ENCODE results near the gene GEMIN7. TPM values are rescaled to one million over a fixed set of nuclear protein-coding genes. Genes with fewer than 3 reads are reported as not detected.

GEMIN7 gene
- polyA plus RNA-seq, 2 of the 4 experiments (the other 2 are of a cell fraction): 42.2 to 86.0 TPM

- TF ChIP-seq JUNB (IDR thresholded peaks at IDR 0.05) (no peak), HOXA7 (CRISPR knock-in tag; IDR thresholded peaks at IDR 0.05) (no peak), POLR2A (IDR thresholded peaks at IDR 0.05; ENCODE audit: low read length) (no peak), PHF8 (IDR thresholded peaks at IDR 0.05; ENCODE audit: borderline replicate concordance, low read depth) (no peak)
- CTCF ChIA-PET: interaction anchor here (0.6 to 6.1 kb wide), 18 partner anchors 9 to 275 kb away, joined by 3 to 51 read pairs (median 5); partner anchors contain the start of gene NKPD1
- ATAC-seq: no peak
- no peak for DNase-seq (ENCODE audit: low read depth in 1 of 2, low spot score in 1 of 2)
- no peak overlapping the region for H3K4me3 ChIP-seq
- FAIRE-seq: no peak
- POLR2A ChIA-PET: no interaction called here
- H3K4me2 ChIP-seq: no peak overlapping the region
- H3K4me1 ChIP-seq: peaks cover 10% of the 10 kb centered on the region
- WGBS (ENCODE audit: missing lambda C conversion rate): 93% methylated on average over 7 of the region's 7 CpGs
- no peaks in the 10 kb centered on the region for H3K9me3 ChIP-seq
- H3K27ac ChIP-seq: no peak overlapping the region
Measured at GRCh38 chr19:45126654-45127053, 47.6 kb downstream of the GEMIN7 start.

- H3K4me1 ChIP-seq: peaks cover 10% of the 10 kb centered on the region
- no peak overlapping the region for H3K4me3 ChIP-seq
- no peaks in the 10 kb centered on the region for H3K9me3 ChIP-seq
- FAIRE-seq (no peak), DNase-seq (ENCODE audit: low read depth in 1 of 2, low spot score in 1 of 2) (no peak), ATAC-seq (no peak)
- 79% methylated on average over 5 of the region's 5 CpGs for WGBS (ENCODE audit: missing lambda C conversion rate)
- no peak overlapping the region for H3K27ac ChIP-seq
- no peak overlapping the region for H3K4me2 ChIP-seq
- ChIA-PET CTCF (interaction anchor here (0.8 to 6.1 kb wide), 4 partner anchors 22 to 210 kb away, joined by 3 to 46 read pairs (median 6); no protein-coding TSS in a partner anchor), POLR2A (no interaction called here)
- TF ChIP-seq MYC (IDR thresholded peaks at IDR 0.05; ENCODE audit: borderline replicate concordance, low read length) (no peak), BHLHE40 (IDR thresholded peaks at IDR 0.05; ENCODE audit: low read depth, low read length) (no peak), HOXB13 (CRISPR knock-in tag; IDR thresholded peaks at IDR 0.05; ENCODE audit: low read depth) (no peak), PHF8 (IDR thresholded peaks at IDR 0.05; ENCODE audit: borderline replicate concordance, low read depth) (no peak), TP53 (CRISPR knock-in tag; IDR thresholded peaks at IDR 0.05) (no peak), JUN (IDR thresholded peaks at IDR 0.05) (no peak), HOXB5 (CRISPR knock-in tag; IDR thresholded peaks at IDR 0.05) (no peak), ZFP36 (IDR thresholded peaks at IDR 0.05; ENCODE audit: borderline replicate concordance, partially characterized antibody) (no peak), HOXA7 (CRISPR knock-in tag; IDR thresholded peaks at IDR 0.05) (no peak)
Measured at GRCh38 chr19:45128146-45128545, 49.1 kb downstream of the GEMIN7 start.

- ChIA-PET POLR2A (no interaction called here), CTCF (interaction anchor here (1.2 to 6.1 kb wide), 3 partner anchors 29 to 210 kb away, joined by 3 to 46 read pairs (median 12); no protein-coding TSS in a partner anchor)
- no peak for TF ChIP-seq ZFP36 (IDR thresholded peaks at IDR 0.05; ENCODE audit: borderline replicate concordance, partially characterized antibody)
- no peak for TF ChIP-seq TP53 (CRISPR knock-in tag; IDR thresholded peaks at IDR 0.05)
- TF ChIP-seq HOXA7 (CRISPR knock-in tag; IDR thresholded peaks at IDR 0.05): no peak
- no peak for TF ChIP-seq EP300 (IDR thresholded peaks at IDR 0.05)
- TF ChIP-seq ZNF302 (CRISPR knock-in tag; IDR thresholded peaks at IDR 0.05): no peak
- TF ChIP-seq RFX5 (IDR thresholded peaks at IDR 0.05): no peak
- no peak for TF ChIP-seq NPAS2 (CRISPR knock-in tag; IDR thresholded peaks at IDR 0.05; ENCODE audit: borderline replicate concordance)
- no peak for TF ChIP-seq JUNB (IDR thresholded peaks at IDR 0.05)
- no peak for TF ChIP-seq CBX8 (IDR thresholded peaks at IDR 0.05)
- no peak for TF ChIP-seq KDM1A (IDR thresholded peaks at IDR 0.05; ENCODE audit: low read depth)
- no peak for TF ChIP-seq PBX3 (IDR thresholded peaks at IDR 0.05)
- no peak for TF ChIP-seq ESRRA (IDR thresholded peaks at IDR 0.05; ENCODE audit: borderline replicate concordance, low read length)
- no peak for TF ChIP-seq SREBF2 (IDR thresholded peaks at IDR 0.05)
- TF ChIP-seq BCL3 (IDR thresholded peaks at IDR 0.05): no peak
- H3K4me1 ChIP-seq: peaks cover 10% of the 10 kb centered on the region
- no peak overlapping the region for H3K27ac ChIP-seq
- H3K9me3 ChIP-seq: no peaks in the 10 kb centered on the region
- H3K4me3 ChIP-seq: no peak overlapping the region
- FAIRE-seq (no peak), DNase-seq (ENCODE audit: low read depth in 1 of 2, low spot score in 1 of 2) (no peak), ATAC-seq (no peak)
- 92% methylated on average over 5 of the region's 5 CpGs for WGBS (ENCODE audit: missing lambda C conversion rate)
- H3K4me2 ChIP-seq: no peak overlapping the region
Measured at GRCh38 chr19:45128806-45129205, 49.7 kb downstream of the GEMIN7 start.

Data from A549 (cell line).